Activated CD8-positive, alpha-beta memory T cell treated with anti-CD3 and anti-CD28 coated beads for 48 hours (primary cell): ENCODE data around the gene ZNF69.

ENCODE experiments used
- DNase-seq, 3 experiments: peaks; one replicate each; pipeline ENCODE4 v3.0.0-alpha.2; 2020; ENCODE audit warnings: low read depth in 2 of 3, low spot score in 2 of 3

Gene ZNF69

GRCh38 chr19:11950312-11950711 lies 62.7 kb downstream of the ZNF69 start:
- no peak for DNase-seq
